H9 (cell line): ENCODE data around the gene METTL16. TPM values are rescaled to one million over a fixed set of nuclear protein-coding genes. Genes with fewer than 3 reads are reported as not detected.
"Not testable (repeated sequence)": the region's sequence is repeated elsewhere in the genome, so short reads cannot be mapped to it uniquely, and the experiment has no call there.

Experiments used
- DNase-seq: peaks from one replicate; pipeline ENCODE4 v3.0.0-alpha.2; 2017
- H2AFZ ChIP-seq: one replicate; pipeline ENCODE4 v1.6.1; 2013; ENCODE audit warnings: mild to moderate bottlenecking, low read length, control low read depth, moderate library complexity
- H2AK5ac ChIP-seq: 2 replicates; pipeline ENCODE4 v1.6.1; 2013; ENCODE audit warnings: low read length, control low read depth, mixed read lengths; ENCODE audit not compliant: insufficient read length
- H2BK120ac ChIP-seq: one replicate; pipeline ENCODE4 v1.6.1; 2013; ENCODE audit warnings: low read depth, mild to moderate bottlenecking, low read length, control low read depth, inconsistent platforms; ENCODE audit not compliant: poor library complexity, severe bottlenecking
- H2BK12ac ChIP-seq: 2 replicates; pipeline ENCODE4 v1.6.1; 2013; ENCODE audit warnings: low read length, control low read depth, mixed read lengths, low read depth; ENCODE audit not compliant: insufficient read length
- H2BK15ac ChIP-seq: 2 replicates; pipeline ENCODE4 v1.6.1; 2013; ENCODE audit warnings: low read depth, low read length, control low read depth
- H2BK20ac ChIP-seq: one replicate; pipeline ENCODE4 v1.6.1; 2013; ENCODE audit warnings: low read depth, mild to moderate bottlenecking, low read length, control low read depth, inconsistent platforms; ENCODE audit not compliant: poor library complexity, severe bottlenecking
- H2BK5ac ChIP-seq: 2 replicates; pipeline ENCODE4 v1.6.1; 2013; ENCODE audit warnings: low read length, control low read depth, mixed read lengths; ENCODE audit not compliant: insufficient read length
- H3K14ac ChIP-seq: 2 replicates; pipeline ENCODE4 v1.6.1; 2013; ENCODE audit warnings: low read length, control low read depth; ENCODE audit not compliant: insufficient read depth
- H3K18ac ChIP-seq: 2 replicates; pipeline ENCODE4 v1.6.1; 2013; ENCODE audit warnings: low read depth, mild to moderate bottlenecking, mixed read lengths, low read length, control low read depth; ENCODE audit not compliant: insufficient read length
- H3K23ac ChIP-seq: 2 replicates; pipeline ENCODE4 v1.6.1; 2013; ENCODE audit warnings: low read length, control low read depth, mixed read lengths, low read depth; ENCODE audit not compliant: insufficient read length
- H3K23me2 ChIP-seq: 2 replicates; pipeline ENCODE4 v1.6.1; 2013; ENCODE audit warnings: low read depth, mild to moderate bottlenecking, mixed read lengths, low read length, control low read depth; ENCODE audit not compliant: insufficient read length, poor library complexity, severe bottlenecking
- H3K27ac ChIP-seq: 2 replicates; pipeline ENCODE4 v1.5.1; 2013; ENCODE audit warnings: low read length, control low read depth, mixed read lengths, low read depth; ENCODE audit not compliant: insufficient read length
- H3K27me3 ChIP-seq: 2 replicates; pipeline ENCODE4 v1.6.1; 2013; ENCODE audit warnings: low read length, control low read depth, inconsistent platforms; ENCODE audit not compliant: insufficient read depth
- H3K4ac ChIP-seq: 2 replicates; pipeline ENCODE4 v1.6.1; 2013; ENCODE audit warnings: low read depth, mild to moderate bottlenecking, control low read depth, inconsistent platforms, low read length, moderate library complexity
- H3K4me1 ChIP-seq: 2 replicates; pipeline ENCODE4 v1.6.1; 2013; ENCODE audit warnings: low read length, control low read depth, inconsistent platforms; ENCODE audit not compliant: insufficient read depth
- H3K4me2 ChIP-seq: 2 replicates; pipeline ENCODE4 v1.6.1; 2013; ENCODE audit warnings: low read length, control low read depth, mixed read lengths; ENCODE audit not compliant: insufficient read length, insufficient read depth
- H3K56ac ChIP-seq: 2 replicates; pipeline ENCODE4 v1.6.1; 2013; ENCODE audit warnings: low read depth, mild to moderate bottlenecking, mixed read lengths, low read length, control low read depth; ENCODE audit not compliant: insufficient read length
- H3K79me1 ChIP-seq: 2 replicates; pipeline ENCODE4 v1.6.1; 2013; ENCODE audit warnings: low read depth, mild to moderate bottlenecking, moderate library complexity, low read length, control low read depth, inconsistent platforms; ENCODE audit not compliant: insufficient read depth, poor library complexity, severe bottlenecking
- H3K79me2 ChIP-seq: 2 replicates; pipeline ENCODE4 v1.6.1; 2013; ENCODE audit warnings: low read length, control low read depth, inconsistent platforms; ENCODE audit not compliant: insufficient read depth
- H3K9ac ChIP-seq: 2 replicates; pipeline ENCODE4 v1.6.1; 2013; ENCODE audit warnings: low read length, control low read depth, mixed read lengths; ENCODE audit not compliant: insufficient read length; ENCODE audit errors: extremely low read depth
- H3K9me3 ChIP-seq: one replicate; pipeline ENCODE4 v1.6.1; 2013; ENCODE audit warnings: low read depth, low read length, inconsistent platforms; ENCODE audit not compliant: control insufficient read depth
- H3T11ph ChIP-seq: one replicate; pipeline ENCODE4 v1.6.1; 2013; ENCODE audit warnings: mild to moderate bottlenecking, low read length, control low read depth, inconsistent platforms
- H4K20me1 ChIP-seq: one replicate; pipeline ENCODE4 v1.6.1; 2013; ENCODE audit not compliant: control insufficient read depth, insufficient read length, insufficient read depth
- H4K5ac ChIP-seq: 2 replicates; pipeline ENCODE4 v1.6.1; 2013; ENCODE audit warnings: low read depth, mild to moderate bottlenecking, mixed read lengths, low read length, control low read depth; ENCODE audit not compliant: insufficient read length
- H4K8ac ChIP-seq: replicated peaks from 2 replicates; pipeline ENCODE4 v1.6.1; 2013; ENCODE audit warnings: low read length, control low read depth, mixed read lengths, low read depth; ENCODE audit not compliant: insufficient read length
- H4K91ac ChIP-seq: 2 replicates; pipeline ENCODE4 v1.6.1; 2013; ENCODE audit warnings: low read depth, mild to moderate bottlenecking, moderate library complexity, mixed read lengths, low read length, control low read depth; ENCODE audit not compliant: insufficient read length
- H3K27ac Mint-ChIP-seq, 3 experiments: 2 replicates in 2 of 3; 3 replicates in 1 of 3; pipeline ENCODE4 v1.8.0; 2020 to 2021; ENCODE audit warnings: mixed read lengths in 3 of 3, mild to moderate bottlenecking in 1 of 3, moderate library complexity in 1 of 3
- H3K27me3 Mint-ChIP-seq: 2 replicates; pipeline ENCODE4 v1.8.0; 2021; ENCODE audit warnings: low read depth, mild to moderate bottlenecking, moderate library complexity, mixed read lengths
- H3K36me3 Mint-ChIP-seq, 3 experiments: 2 replicates in 2 of 3; 3 replicates in 1 of 3; pipeline ENCODE4 v1.8.0; 2020 to 2021; ENCODE audit warnings: low read depth in 3 of 3, mixed read lengths in 3 of 3; ENCODE audit not compliant: insufficient read depth in 1 of 3
- H3K4me1 Mint-ChIP-seq, 2 experiments: 2 replicates each; pipeline ENCODE4 v1.8.0; 2020; ENCODE audit warnings: mixed read lengths in 2 of 2
- H3K4me3 Mint-ChIP-seq, 2 experiments: 2 replicates in 1 of 2; 3 replicates in 1 of 2; pipeline ENCODE4 v1.8.0; 2020 to 2021; ENCODE audit warnings: mild to moderate bottlenecking in 2 of 2, mixed read lengths in 2 of 2, moderate library complexity in 1 of 2
- H3K9me3 Mint-ChIP-seq, 2 experiments: 2 replicates in 1 of 2; 3 replicates in 1 of 2; pipeline ENCODE4 v1.8.0; 2020; ENCODE audit warnings: mild to moderate bottlenecking in 2 of 2, mixed read lengths in 2 of 2, moderate library complexity in 1 of 2
- CTCF ChIP-seq: fragments of 200-600 bp; sonication (generic); conservative IDR thresholded peaks from 3 replicates; pipeline ENCODE4 v1.8.0; 2021; ENCODE audit warnings: antibody characterized with exemption, mild to moderate bottlenecking
- WGBS: extraction: QIAGEN DNeasy Blood & Tissue Kit; methylation state at CpG from one replicate; pipeline ENCODE4 v1.1.7; 2013; ENCODE audit warnings: missing lambda C conversion rate, low lambda C conversion rate, mixed read lengths; ENCODE audit not compliant: insufficient read length; ENCODE audit errors: extremely low coverage; 5-methylcytosine and 5-hydroxymethylcytosine counted together
- total RNA-seq: library from RNA; stranded (reverse); gene quantifications from 2 replicates; pipeline ENCODE4 v1.2.1, GENCODE V29; 2021

Gene METTL16
- total RNA-seq, 1 experiment from 2014 or later, result 55.4 TPM

GRCh38 chr17:2449486-2449885 lies 62.2 kb downstream of the METTL16 start:
- Histone ChIP-seq H2BK5ac (no peak overlapping the region), H3K4me2 (no peak overlapping the region), H3K23ac (no peak overlapping the region), H3T11ph (no peak overlapping the region), H3K14ac (no peak overlapping the region), H2BK15ac (no peak overlapping the region), H3K4ac (no peak overlapping the region), H2BK12ac (no peak overlapping the region), H3K27me3 (no peaks in the 10 kb centered on the region), H3K9ac (no peak overlapping the region), H3K56ac (no peak overlapping the region), H2AK5ac (no peak overlapping the region), H3K18ac (no peak overlapping the region), H4K20me1 (no peaks in the 10 kb centered on the region), H3K79me1 (no peaks in the 10 kb centered on the region), H3K4me1 (no peaks in the 10 kb centered on the region), H2BK120ac (no peak overlapping the region), H2BK20ac (no peak overlapping the region), H4K91ac (no peak overlapping the region), H4K8ac (no peak overlapping the region), H4K5ac (no peak overlapping the region), H3K23me2 (no peaks in the 10 kb centered on the region), H3K27ac (no peak overlapping the region), H3K79me2 (no peaks in the 10 kb centered on the region), H2AFZ (no peak overlapping the region), H3K9me3 (no peaks in the 10 kb centered on the region)
- no peak overlapping the region for H3K27ac Mint-ChIP-seq
- TF ChIP-seq CTCF, result no peak
- H3K27me3 Mint-ChIP-seq, result no peaks in the 10 kb centered on the region
- H3K4me1 Mint-ChIP-seq, result peaks cover 17 to 23% of the 10 kb centered on the region in 2 experiments
- WGBS, result no CpG with 5 or more reads among the region's 2 CpGs
- H3K36me3 Mint-ChIP-seq, result peaks cover 26 to 35% (median 32%) of the 10 kb centered on the region in 3 experiments
- no peak for DNase-seq
- peaks cover 9 to 12% of the 10 kb centered on the region in 2 experiments for H3K9me3 Mint-ChIP-seq
- no peak overlapping the region for H3K4me3 Mint-ChIP-seq

GRCh38 chr17:2447479-2447878 lies 64.2 kb downstream of the METTL16 start:
- H4K5ac ChIP-seq, H3K4me1 ChIP-seq, H2BK15ac ChIP-seq, H4K91ac ChIP-seq, H4K20me1 ChIP-seq, H3K79me2 ChIP-seq, H2BK120ac ChIP-seq, H3K14ac ChIP-seq, H3K4me3 Mint-ChIP-seq, H3K9me3 ChIP-seq, H3K79me1 ChIP-seq, H3K23ac ChIP-seq, H3K9ac ChIP-seq, H3K23me2 ChIP-seq, H3K4ac ChIP-seq, H3K27ac ChIP-seq, H3K27ac Mint-ChIP-seq, H3K27me3 ChIP-seq, DNase-seq, H2AK5ac ChIP-seq, H3K18ac ChIP-seq, H4K8ac ChIP-seq, H2BK20ac ChIP-seq, H2BK12ac ChIP-seq, H3K4me2 ChIP-seq, H3T11ph ChIP-seq, H2BK5ac ChIP-seq, H3K56ac ChIP-seq, H3K27me3 Mint-ChIP-seq, H2AFZ ChIP-seq: not testable (repeated sequence)
- no CpG with 5 or more reads among the region's 29 CpGs for WGBS
- peaks cover 26 to 30% (median 27%) of the 10 kb centered on the region in 3 experiments for H3K36me3 Mint-ChIP-seq
- H3K4me1 Mint-ChIP-seq, result peaks cover 17 to 23% of the 10 kb centered on the region in 2 experiments
- peaks cover 9 to 12% of the 10 kb centered on the region in 2 experiments for H3K9me3 Mint-ChIP-seq
